Measurements from ENCODE around the gene DDX5. TPM values are rescaled to one million over a fixed set of nuclear protein-coding genes. Genes with fewer than 3 reads are reported as not detected.

DDX5 gene
- total RNA-seq, 1 donor from 2014 or later = 758 TPM

GRCh38 chr17:64491994-64492393 is 14.1 kb downstream of the DDX5 start:
- Mint-ChIP-seq H3K4me1 (ENCODE audit: unreplicated experiment) (peaks cover 13% of the 10 kb centered on the region), H3K27me3 (no peaks in the 10 kb centered on the region), H3K27ac (no peak overlapping the region), H3K4me3 (no peak overlapping the region), H3K36me3 (peaks cover 23% of the 10 kb centered on the region), H3K9me3 (no peaks in the 10 kb centered on the region)
- DNase-seq (ENCODE audit: extremely low spot score, unreplicated experiment) = no peak
- TF ChIP-seq CTCF (conservative IDR thresholded peaks at IDR 0.05) = no peak

DNA sequence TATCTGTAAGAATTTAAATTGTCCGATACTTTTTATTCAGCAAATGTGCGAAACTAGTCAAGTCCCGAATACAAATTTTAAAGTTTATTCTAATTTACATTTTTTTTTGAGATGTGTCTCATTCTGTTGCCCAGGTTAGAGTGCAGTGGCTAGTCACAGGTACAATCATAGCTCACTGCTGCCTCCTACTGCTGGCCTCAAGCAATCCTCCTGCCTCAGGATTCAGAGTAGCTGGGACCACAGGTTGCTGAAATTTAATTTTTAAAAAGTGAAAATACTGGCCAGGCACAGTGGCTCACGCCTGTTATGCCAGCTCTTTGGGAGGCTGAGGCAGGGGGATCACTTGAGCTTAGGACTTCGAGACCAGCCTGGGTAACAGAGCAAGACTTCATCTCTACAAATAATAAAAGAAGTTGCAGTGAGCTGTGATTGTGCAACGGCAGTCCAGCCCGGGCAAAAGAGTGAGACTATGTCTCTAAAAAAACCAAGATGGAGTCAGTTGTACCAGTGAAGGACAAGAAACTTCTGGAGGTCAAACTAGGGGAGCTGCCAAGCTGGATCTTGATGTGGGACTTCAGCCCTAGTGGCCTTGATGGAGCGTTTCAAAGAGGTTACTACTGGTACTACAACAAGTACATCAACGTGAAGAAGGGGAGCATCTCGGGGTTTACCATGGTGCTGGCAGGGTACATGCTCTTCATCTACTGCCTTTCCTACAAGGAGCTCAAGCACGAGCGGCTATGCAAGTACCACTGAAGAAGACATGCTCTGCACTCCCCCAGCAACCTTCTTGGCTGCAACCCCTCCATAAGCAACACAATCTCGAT is 14.8 kb downstream of the DDX5 start:
- Mint-ChIP-seq H3K36me3 (peaks cover 23% of the 10 kb centered on the region), H3K4me1 (ENCODE audit: unreplicated experiment) (peaks cover 11% of the 10 kb centered on the region)

DNA sequence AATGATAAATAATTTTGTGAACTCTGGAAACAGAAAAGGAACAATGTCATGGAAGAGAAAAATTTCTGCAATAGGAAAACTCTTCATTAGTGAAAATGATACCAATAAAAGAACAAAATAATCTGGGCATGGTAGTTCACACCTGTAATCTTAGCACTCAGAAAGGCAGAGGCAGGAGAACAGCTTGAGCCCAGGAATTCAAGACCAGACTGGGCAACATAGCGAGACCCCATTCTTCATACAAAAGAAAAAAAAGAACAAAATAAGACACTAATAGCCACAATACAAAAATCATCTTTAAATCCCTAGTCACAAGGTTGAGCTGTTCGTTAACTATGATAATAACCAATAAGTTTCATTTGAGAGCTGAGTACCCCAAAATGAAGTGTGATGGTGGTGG is 17.8 kb downstream of the DDX5 start:
- H3K4me3 Mint-ChIP-seq = no peak overlapping the region
- no peaks in the 10 kb centered on the region for H3K27me3 Mint-ChIP-seq
- no peak overlapping the region for H3K27ac Mint-ChIP-seq
- no peaks in the 10 kb centered on the region for H3K4me1 Mint-ChIP-seq (ENCODE audit: unreplicated experiment)
- no peak for DNase-seq (ENCODE audit: extremely low spot score, unreplicated experiment)
- H3K36me3 Mint-ChIP-seq = peaks cover 14% of the 10 kb centered on the region
- no peaks in the 10 kb centered on the region for H3K9me3 Mint-ChIP-seq
- no peak for TF ChIP-seq CTCF (conservative IDR thresholded peaks at IDR 0.05)

More for the DNA sequence above, 14.8 kb downstream of the DDX5 start:
- DNase-seq (ENCODE audit: extremely low spot score, unreplicated experiment) = no peak
- Mint-ChIP-seq H3K27ac (no peak overlapping the region), H3K4me3 (no peak overlapping the region), H3K27me3 (no peaks in the 10 kb centered on the region), H3K9me3 (no peaks in the 10 kb centered on the region)
- peak; percentile 65 for TF ChIP-seq CTCF (conservative IDR thresholded peaks at IDR 0.05)

- no peak overlapping the region for H3K27ac Mint-ChIP-seq
- no peaks in the 10 kb centered on the region for H3K9me3 Mint-ChIP-seq
- no peaks in the 10 kb centered on the region for H3K4me1 Mint-ChIP-seq (ENCODE audit: unreplicated experiment)
- peaks cover 8% of the 10 kb centered on the region for H3K36me3 Mint-ChIP-seq
- no peak for DNase-seq (ENCODE audit: extremely low spot score, unreplicated experiment)
- no peak overlapping the region for H3K4me3 Mint-ChIP-seq
- TF ChIP-seq CTCF (conservative IDR thresholded peaks at IDR 0.05) = no peak
- H3K27me3 Mint-ChIP-seq = no peaks in the 10 kb centered on the region
Measured at GRCh38 chr17:64484380-64484779, 21.7 kb downstream of the DDX5 start.

DNA sequence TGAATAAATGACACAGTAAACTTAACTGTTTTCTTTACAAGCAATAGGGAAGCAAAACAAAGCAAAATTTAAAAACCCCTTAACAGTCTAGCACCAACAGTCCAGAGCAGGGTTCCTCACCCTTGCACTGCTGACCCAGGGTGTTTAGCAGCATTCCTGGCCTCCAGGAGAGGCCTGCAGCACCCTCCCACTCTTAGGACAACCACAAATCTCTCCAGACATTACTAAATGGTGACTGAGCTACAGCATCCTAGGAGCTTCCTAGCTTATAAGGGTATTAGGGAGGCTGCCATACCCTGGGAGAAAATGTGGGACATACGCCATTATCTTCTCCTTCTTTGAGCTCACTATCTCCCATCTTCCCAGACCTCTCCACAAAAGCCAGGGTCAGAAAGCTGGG is 25.1 kb downstream of the DDX5 start:
- H3K36me3 Mint-ChIP-seq = peaks cover 9% of the 10 kb centered on the region

More for the DNA sequence above, 25.1 kb downstream of the DDX5 start:
- no peaks in the 10 kb centered on the region for H3K4me1 Mint-ChIP-seq (ENCODE audit: unreplicated experiment)
- no peak for TF ChIP-seq CTCF (conservative IDR thresholded peaks at IDR 0.05)
- H3K27ac Mint-ChIP-seq = no peak overlapping the region
- H3K27me3 Mint-ChIP-seq = no peaks in the 10 kb centered on the region
- no peak for DNase-seq (ENCODE audit: extremely low spot score, unreplicated experiment)
- H3K4me3 Mint-ChIP-seq = no peak overlapping the region
- H3K9me3 Mint-ChIP-seq = no peaks in the 10 kb centered on the region
